COLO829 (cell line): ENCODE measurements around the gene ARHGEF37.
A peak's percentile ranks its signal among the peaks of the same experiment; 100 is the strongest.
"Not testable (repeated sequence)": the region's sequence is repeated elsewhere in the genome, so short reads cannot be mapped to it uniquely, and the experiment has no call there.

Experiments used
- DNase-seq: peaks from one replicate; pipeline ENCODE4 v3.0.0; 2012; ENCODE audit warnings: low spot score

Gene ARHGEF37, protein sequence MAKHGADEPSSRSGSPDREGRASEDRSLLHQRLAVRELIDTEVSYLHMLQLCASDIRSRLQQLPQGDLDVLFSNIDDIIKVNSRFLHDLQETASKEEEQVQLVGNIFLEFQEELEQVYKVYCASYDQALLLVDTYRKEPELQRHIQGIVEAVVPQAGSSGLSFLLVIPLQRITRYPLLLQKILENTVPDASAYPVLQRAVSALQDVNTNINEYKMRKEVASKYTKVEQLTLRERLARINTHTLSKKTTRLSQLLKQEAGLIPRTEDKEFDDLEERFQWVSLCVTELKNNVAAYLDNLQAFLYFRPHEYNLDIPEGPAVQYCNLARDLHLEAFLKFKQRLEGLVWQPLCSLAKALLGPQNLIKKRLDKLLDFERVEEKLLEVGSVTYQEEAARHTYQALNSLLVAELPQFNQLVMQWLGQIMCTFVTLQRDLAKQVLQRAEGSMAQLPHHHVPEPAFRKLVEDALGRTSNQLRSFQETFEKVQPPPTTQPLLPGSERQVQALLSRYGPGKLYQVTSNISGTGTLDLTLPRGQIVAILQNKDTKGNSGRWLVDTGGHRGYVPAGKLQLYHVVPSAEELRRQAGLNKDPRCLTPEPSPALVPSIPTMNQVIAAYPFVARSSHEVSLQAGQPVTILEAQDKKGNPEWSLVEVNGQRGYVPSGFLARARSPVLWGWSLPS

GRCh38 chr5:149581192-149581861, at the start of gene ARHGEF37:
Gene ARHGEF37 (plus strand): TSS chr5:149581498. CDS start chr5:149597770, 16,272 bp downstream.
- peak; percentile 13 for DNase-seq

GRCh38 chr5:149532413-149532812, 48.9 kb upstream of the ARHGEF37 start:
- DNase-seq = no peak

- not testable (repeated sequence) for DNase-seq
These were observed 45.5 kb upstream of the ARHGEF37 start for GRCh38 chr5:149535787-149536186.

DNA sequence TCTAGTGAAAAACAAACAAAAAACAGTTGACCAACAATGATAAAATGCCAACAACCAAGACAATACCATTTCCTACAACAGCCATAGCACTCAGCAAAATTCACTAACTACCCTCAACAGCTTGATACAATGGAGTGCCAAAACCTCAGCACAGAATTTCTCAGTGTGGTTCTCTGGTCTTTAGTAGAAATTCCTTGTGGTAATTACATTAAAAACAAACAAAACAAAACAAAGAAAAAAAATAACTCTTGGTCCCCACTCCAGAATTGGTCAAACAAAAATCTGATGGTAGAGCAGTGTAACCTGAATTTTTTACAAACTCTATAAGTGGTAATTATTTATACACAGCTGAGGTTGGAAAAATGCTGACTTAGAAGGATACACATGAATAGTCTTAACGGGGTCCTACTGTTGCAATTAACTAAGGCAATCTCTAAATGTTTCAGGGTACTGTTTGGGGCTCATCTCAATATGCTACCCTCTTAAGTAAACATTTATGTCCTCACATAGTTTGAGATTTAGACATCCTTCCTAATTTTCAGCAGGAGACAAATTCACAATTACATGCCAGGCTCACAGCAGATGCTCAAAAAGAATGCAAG, 43.8 kb upstream of the ARHGEF37 start:
- no peak for DNase-seq

DNA sequence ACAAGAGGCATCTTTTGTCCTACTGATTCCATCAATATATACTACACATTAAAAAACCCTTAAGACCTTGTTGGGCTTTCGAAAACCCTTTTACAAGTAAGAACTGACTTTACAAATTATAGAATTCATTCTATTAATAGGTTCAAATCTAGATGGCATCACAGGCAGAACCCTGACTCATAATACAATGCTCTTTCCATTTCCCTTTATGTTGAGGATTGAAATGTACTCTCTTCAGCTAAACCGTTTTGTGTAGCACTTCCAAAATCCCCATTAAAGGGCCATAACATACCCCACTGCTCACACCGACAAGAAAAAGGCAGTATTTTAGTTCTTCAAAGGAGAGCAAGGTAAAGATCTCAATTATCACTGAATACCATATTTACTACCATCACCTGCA, 41.2 kb upstream of the ARHGEF37 start:
- DNase-seq = no peak

- DNase-seq = no peak
These were observed 39.4 kb upstream of the ARHGEF37 start for GRCh38 chr5:149541893-149542292.

GRCh38 chr5:149543361-149544027, 37.8 kb upstream of the ARHGEF37 start:
- no peak for DNase-seq

DNA sequence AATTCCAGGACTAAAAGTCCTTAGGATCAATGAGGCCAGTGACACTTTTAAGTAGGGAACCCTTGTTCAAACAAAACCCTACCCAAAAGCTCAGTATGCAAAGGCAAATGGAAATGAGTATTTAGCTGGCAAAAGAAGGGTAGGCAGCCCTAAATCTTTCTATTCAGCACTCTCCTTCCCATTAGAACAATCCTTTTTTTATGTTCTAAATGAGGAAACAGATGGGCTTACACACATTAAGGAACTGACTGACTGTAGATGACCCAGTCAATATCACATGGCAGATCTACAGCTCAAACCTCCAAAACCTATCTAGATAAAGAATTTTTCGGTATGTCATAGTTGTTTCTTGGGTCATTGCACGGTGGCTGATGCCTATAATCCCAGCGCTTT, 37.3 kb upstream of the ARHGEF37 start:
- DNase-seq = no peak

DNA sequence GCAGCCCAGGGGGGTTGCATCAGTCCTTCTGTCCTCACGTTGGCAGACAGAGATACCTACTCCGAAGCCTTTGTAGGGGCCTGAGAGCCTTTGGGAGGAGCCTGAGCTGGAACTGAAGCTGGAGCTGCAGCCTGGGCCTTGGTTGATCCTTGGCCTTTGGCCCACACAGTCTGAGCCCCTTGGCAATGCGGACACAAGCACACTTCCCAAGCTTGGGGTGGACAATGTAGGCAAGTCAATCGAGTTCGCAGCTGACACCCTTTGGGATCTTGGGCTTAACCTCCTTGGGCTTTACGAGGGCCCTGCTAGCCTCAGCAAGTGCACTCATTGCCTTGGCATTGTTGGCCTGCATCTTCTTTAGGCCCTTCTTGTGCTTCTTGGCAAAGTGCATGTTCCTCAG, 36.0 kb upstream of the ARHGEF37 start:
- no peak for DNase-seq

GRCh38 chr5:149546974-149547373, 34.3 kb upstream of the ARHGEF37 start:
- DNase-seq = no peak

GRCh38 chr5:149549461-149550267, 31.6 kb upstream of the ARHGEF37 start:
- DNase-seq = no peak

GRCh38 chr5:149550268-149550583, 31.1 kb upstream of the ARHGEF37 start:
- no peak for DNase-seq

DNA sequence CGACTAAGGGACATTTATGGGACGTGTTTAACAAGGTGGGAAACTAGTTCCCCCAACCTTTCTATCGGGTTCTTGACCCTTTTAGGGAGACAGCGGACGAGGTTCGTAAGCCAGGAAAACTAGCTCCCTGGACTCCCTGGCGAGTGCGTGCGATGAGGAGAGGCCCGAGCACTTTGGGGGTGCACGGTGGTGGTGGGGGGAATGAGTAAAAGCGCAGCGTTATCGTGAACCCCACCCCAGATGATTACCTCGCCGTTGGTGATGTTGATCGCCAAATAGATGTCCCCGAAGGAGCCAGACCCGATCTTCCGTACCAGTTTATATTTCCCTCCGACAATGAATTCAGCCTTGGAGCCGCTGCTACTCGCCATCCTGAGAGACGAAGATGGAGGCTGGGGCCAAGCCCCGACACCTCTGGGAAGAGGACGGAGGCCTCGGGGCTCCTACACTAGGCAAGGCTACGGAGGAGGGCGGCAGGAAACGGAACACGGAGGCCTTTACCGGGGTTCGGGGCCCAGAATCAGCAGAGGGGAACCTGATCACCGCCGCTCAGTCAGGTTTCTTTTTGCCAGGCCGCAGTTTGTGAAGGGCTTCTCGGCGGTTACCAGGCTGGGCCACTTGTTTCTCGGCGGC, 30.6 kb upstream of the ARHGEF37 start:
- no peak for DNase-seq

DNA sequence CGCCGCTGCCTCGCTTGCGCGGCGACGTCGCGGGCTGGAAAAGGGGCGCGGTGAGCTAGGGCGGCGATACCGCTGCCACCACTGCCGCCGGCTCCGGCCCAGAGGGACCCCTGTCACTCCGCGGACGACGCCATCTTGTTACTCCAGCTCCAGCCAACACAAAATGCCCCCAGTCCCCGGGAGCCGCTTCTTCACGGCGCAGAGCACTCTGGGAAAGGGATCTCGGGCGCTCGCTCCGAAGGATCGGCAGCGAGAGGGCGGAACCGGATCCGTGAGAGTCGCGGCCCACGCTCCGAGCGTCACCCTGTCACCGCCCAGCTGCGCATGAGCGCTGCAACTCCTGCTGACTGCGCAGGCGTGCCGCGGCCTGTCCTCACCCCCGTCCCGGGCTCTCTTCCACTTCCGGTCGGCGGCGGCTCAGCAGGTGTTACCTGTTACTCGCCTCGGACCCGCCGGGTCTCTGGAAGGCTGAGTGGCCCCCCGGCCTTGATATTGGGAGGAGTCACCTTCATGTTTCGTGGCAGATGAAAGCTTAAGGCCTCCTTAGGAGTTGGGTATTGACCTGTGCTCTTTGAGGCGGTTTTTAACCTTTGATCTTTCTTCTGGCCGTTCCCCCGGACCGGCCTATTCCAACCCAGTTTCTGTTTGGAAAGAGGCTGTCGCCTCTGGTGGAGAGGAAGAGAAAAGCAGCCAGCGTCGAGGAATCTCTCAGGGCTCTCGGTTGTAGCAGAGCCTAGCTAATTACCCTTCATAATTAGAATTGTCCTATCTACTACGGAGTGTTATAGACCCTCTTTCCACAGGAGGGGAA, 29.9 kb upstream of the ARHGEF37 start, which contains the start of gene CSNK1A1:
Gene CSNK1A1, minus strand, starts transcription at position 213 of the 811 bp plus-strand sequence. CDS start 475 bp downstream, outside the sequence.
- peak; percentile 96 for DNase-seq

GRCh38 chr5:149552038-149552494, 29.2 kb upstream of the ARHGEF37 start:
- no peak for DNase-seq

GRCh38 chr5:149552553-149553160, 28.6 kb upstream of the ARHGEF37 start:
- no peak for DNase-seq

DNA sequence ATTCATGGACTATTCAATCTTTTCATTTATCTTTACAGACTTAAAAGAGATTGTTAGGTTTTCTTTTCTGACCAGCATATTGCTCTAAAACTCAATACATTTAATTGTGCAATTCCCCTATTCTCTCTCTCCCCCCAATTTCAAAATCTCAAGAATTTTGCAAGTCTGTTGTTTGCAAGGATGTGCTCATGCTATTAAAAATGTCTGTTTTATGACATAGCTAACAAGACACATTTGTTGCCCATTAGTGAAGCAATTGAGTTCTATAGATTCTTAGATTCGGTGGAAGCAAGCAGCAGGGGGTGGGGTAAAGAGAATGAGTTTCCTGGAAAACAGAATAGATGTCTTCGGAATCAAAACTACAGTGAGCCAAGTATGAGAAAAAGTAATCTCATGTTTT, 21.6 kb upstream of the ARHGEF37 start:
- DNase-seq = no peak

GRCh38 chr5:149561848-149562247, 19.4 kb upstream of the ARHGEF37 start:
- peak; percentile 67 for DNase-seq

DNA sequence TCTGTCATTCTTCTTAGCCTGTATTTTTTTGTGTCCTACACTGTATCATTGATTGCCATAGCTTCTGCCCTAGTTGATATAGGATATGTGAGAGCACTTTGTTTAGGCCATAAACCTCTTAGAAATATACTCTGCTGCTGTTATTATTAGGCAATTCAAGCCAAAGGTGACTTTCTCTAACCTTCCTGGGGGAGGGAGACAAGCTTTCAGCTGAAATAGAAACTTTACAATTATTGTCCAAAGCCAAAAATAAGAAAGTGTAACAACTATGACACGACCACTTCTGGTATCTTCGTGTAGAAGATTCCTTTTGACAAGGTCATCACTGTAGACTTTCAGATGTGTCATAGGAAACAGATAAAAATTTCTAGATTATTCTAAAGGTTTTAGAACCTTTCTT, 17.8 kb upstream of the ARHGEF37 start:
- no peak for DNase-seq
